AG04450 (cell line): Measurements from ENCODE around the gene HEATR5A. TPM values are rescaled to one million over a fixed set of nuclear protein-coding genes. Genes with fewer than 3 reads are reported as not detected.
"Not testable (repeated sequence)": the region's sequence is repeated elsewhere in the genome, so short reads cannot be mapped to it uniquely, and the experiment has no call there.

ENCODE experiments used
- CTCF ChIA-PET: fragments of 300-600, 350-600 bp; formaldehyde crosslinking; extraction: SDS; loops from one replicate; lab custom pipeline; 2022; ENCODE audit warnings: antibody characterized with exemption, inconsistent platforms; lab: Charles Lee
- POLR2A ChIA-PET: fragments of 350-600 bp; formaldehyde crosslinking; extraction: SDS; loops from one replicate; lab custom pipeline; 2021; ENCODE audit warnings: antibody characterized with exemption, inconsistent platforms; lab: Yijun Ruan, JAX
- DNase-seq: peaks from one replicate; pipeline ENCODE4 v3.0.0-alpha.2; 2011; ENCODE audit warnings: low read depth, low spot score
- H3K27ac ChIP-seq: one replicate; pipeline ENCODE4 v1.5.1; 2012; ENCODE audit warnings: low read depth, low read length, control low read depth
- H3K27me3 ChIP-seq: one replicate; pipeline ENCODE4 v1.6.0; 2012; ENCODE audit warnings: low read length; ENCODE audit not compliant: control insufficient read depth, insufficient read depth
- H3K4me3 ChIP-seq: 2 replicates; pipeline ENCODE4 v1.5.1; 2011; ENCODE audit warnings: mild to moderate bottlenecking, low read depth, low read length, control low read depth
- H3K9me3 ChIP-seq: 2 replicates; pipeline ENCODE4 v1.5.1; 2012; ENCODE audit warnings: low read length; ENCODE audit not compliant: control insufficient read depth, insufficient read depth
- CTCF ChIP-seq: IDR thresholded peaks from 2 replicates; pipeline ENCODE4 v1.5.1; 2011; ENCODE audit warnings: low read depth, low read length, control low read depth, inconsistent platforms
- polyA plus RNA-seq: library from polyadenylated mRNA; depleted of rRNA; stranded (reverse); fragments of >200 nt; gene quantifications from 2 replicates; pipeline ENCODE4 v1.2.3, GENCODE V29; 2011; rRNA removed
- small RNA-seq: library from RNA; depleted of rRNA; stranded (forward); fragments of <200 nt; gene quantifications from one replicate; pipeline ENCODE3, GENCODE V24; 2012; ENCODE audit warnings: low read depth; ENCODE audit not compliant: insufficient read length

HEATR5A gene
- polyA plus RNA-seq, 1 experiment = 35.4 TPM

- Histone ChIP-seq H3K27ac (no peak overlapping the region), H3K9me3 (no peaks in the 10 kb centered on the region), H3K27me3 (no peaks in the 10 kb centered on the region), H3K4me3 (no peak overlapping the region)
- ChIA-PET CTCF (no interaction called here), POLR2A (no interaction called here)
- TF ChIP-seq CTCF = no peak
- no peak for DNase-seq
These were observed 176.5 kb downstream of the HEATR5A start for GRCh38 chr14:31243860-31244259.

GRCh38 chr14:31242161-31242940 lies 178.0 kb downstream of the HEATR5A start:
- CTCF ChIA-PET = interaction anchor here (1.9 kb wide), 1 partner anchor 35 kb away, joined by 8 read pairs; the partner anchor contains the start of gene HECTD1
- H3K4me3 ChIP-seq, DNase-seq, H3K27me3 ChIP-seq, POLR2A ChIA-PET, H3K9me3 ChIP-seq: not testable (repeated sequence)
- peak overlapping the region; percentile 69 for H3K27ac ChIP-seq

Small RNA genes lying within 50 kb of the gene (small RNA-seq; reads per million reads assigned to genes)
- gene RF00019 = not detected

Other genes starting within 250 kb of the HEATR5A start
- gene HECTD1, start 212.8 kb downstream of the HEATR5A start, polyA plus RNA-seq = 96.5 and 121 TPM in 2 replicates
- 16.6 and 18.8 TPM in 2 replicates for gene DTD2, start 37.0 kb upstream of the HEATR5A start, polyA plus RNA-seq
- not detected in 2 replicates for gene GPR33, start 67.5 kb upstream of the HEATR5A start, polyA plus RNA-seq
- 7.3 and 9.3 TPM in 2 replicates for gene NUBPL, start 140.9 kb upstream of the HEATR5A start, polyA plus RNA-seq